ENCODE measurements around the gene ZNF536. TPM values are rescaled to one million over a fixed set of nuclear protein-coding genes. Genes with fewer than 3 reads are reported as not detected.

The ZNF536 gene
- total RNA-seq, 4 donors from 2014 or later = 1.00 to 7.1 (median 1.8) TPM

GRCh38 chr19:30564551-30565011, 192.4 kb downstream of the ZNF536 start:
- no peaks in the 10 kb centered on the region for H3K9me3 ChIP-seq
- 41 to 57% methylated on average over 3 to 11 of the region's 11 CpGs for WGBS, 2 donors (ENCODE audit: low coverage in 1 of 2)
- H3K36me3 ChIP-seq = no peaks in the 10 kb centered on the region
- H3K27ac ChIP-seq = no peak overlapping the region
- intact Hi-C loops (cut with DNase I; ENCODE audit: low total_unique reads) (no loop called here), in situ Hi-C loops (cut with MboI; ENCODE audit: low pct_ligation_motif_present in 1 of 4, low pct_unique_long_range_greater_than_20kb in 1 of 4, low sequenced_read_pairs in 3 of 4) (no loop called here)
- no peak overlapping the region for H3K4me3 ChIP-seq
- H3K4me1 ChIP-seq = no peaks in the 10 kb centered on the region
- no peaks in the 10 kb centered on the region for H3K27me3 ChIP-seq
- TF ChIP-seq CTCF (IDR thresholded peaks at IDR 0.05) = no peak
- TF ChIP-seq POLR2A (IDR thresholded peaks at IDR 0.05) = no peak
- no peak for TF ChIP-seq EP300 (IDR thresholded peaks at IDR 0.05; ENCODE audit: low read depth)
- TF ChIP-seq POLR2AphosphoS5 (IDR thresholded peaks at IDR 0.05) = no peak
- DNase-seq = no peak

GRCh38 chr19:30565636-30566035, 193.5 kb downstream of the ZNF536 start:
- WGBS, 2 donors (ENCODE audit: low coverage in 1 of 2) = 55 to 74% methylated on average over 3 to 5 of the region's 5 CpGs
- TF ChIP-seq POLR2AphosphoS5 (IDR thresholded peaks at IDR 0.05) (no peak), POLR2A (IDR thresholded peaks at IDR 0.05) (no peak), CTCF (IDR thresholded peaks at IDR 0.05) (no peak)
- intact Hi-C loops (cut with DNase I; ENCODE audit: low total_unique reads) = no loop called here
- H3K4me1 ChIP-seq = no peaks in the 10 kb centered on the region
- in situ Hi-C loops (cut with MboI; ENCODE audit: low pct_ligation_motif_present in 1 of 4, low pct_unique_long_range_greater_than_20kb in 1 of 4, low sequenced_read_pairs in 3 of 4) = no loop called here
- no peaks in the 10 kb centered on the region for H3K9me3 ChIP-seq
- no peak overlapping the region for H3K4me3 ChIP-seq
- no peaks in the 10 kb centered on the region for H3K36me3 ChIP-seq
- H3K27ac ChIP-seq = no peak overlapping the region
- no peak for DNase-seq
- no peaks in the 10 kb centered on the region for H3K27me3 ChIP-seq

- H3K27ac ChIP-seq = no peak overlapping the region
- in situ Hi-C loops (cut with MboI; ENCODE audit: low pct_ligation_motif_present in 1 of 4, low pct_unique_long_range_greater_than_20kb in 1 of 4, low sequenced_read_pairs in 3 of 4) = no loop called here
Observed at GRCh38 chr19:30566681-30567420, 194.7 kb downstream of the ZNF536 start.

More at GRCh38 chr19:30566681-30567420, 194.7 kb downstream of the ZNF536 start:
- no peaks in the 10 kb centered on the region for H3K27me3 ChIP-seq
- H3K9me3 ChIP-seq = no peaks in the 10 kb centered on the region
- no peak overlapping the region for H3K4me3 ChIP-seq
- no peaks in the 10 kb centered on the region for H3K4me1 ChIP-seq
- intact Hi-C loops (cut with DNase I; ENCODE audit: low total_unique reads) = no loop called here
- TF ChIP-seq POLR2AphosphoS5 (IDR thresholded peaks at IDR 0.05) (no peak), CTCF (IDR thresholded peaks at IDR 0.05) (no peak), POLR2A (IDR thresholded peaks at IDR 0.05) (no peak), EP300 (IDR thresholded peaks at IDR 0.05; ENCODE audit: low read depth) (no peak)
- DNase-seq = no peak
- WGBS, 2 donors (ENCODE audit: low coverage in 1 of 2) = 83% methylated on average over 20 of the region's 22 CpGs; no CpG with 5 or more reads in 1 of the 2 donors
- no peaks in the 10 kb centered on the region for H3K36me3 ChIP-seq
